Dedifferentiated amniotic fluid mesenchymal stem cell (primary cell): ENCODE data around the gene PPY.
"Not testable (repeated sequence)": the region's sequence is repeated elsewhere in the genome, so short reads cannot be mapped to it uniquely, and the experiment has no call there.

Experiments used
- DNase-seq: peaks from one replicate; pipeline ENCODE4 v3.0.0-alpha.2; 2016; ENCODE audit errors: extremely low spot score

PPY gene

GRCh38 chr17:43932357-43932756 is 9.9 kb downstream of the PPY start:
- DNase-seq: no peak

GRCh38 chr17:43931062-43931571 is 11.2 kb downstream of the PPY start:
- no peak for DNase-seq

- no peak for DNase-seq
These were observed 13.7 kb downstream of the PPY start for GRCh38 chr17:43928609-43929008.

- DNase-seq: not testable (repeated sequence)
These were observed 14.3 kb downstream of the PPY start for GRCh38 chr17:43927929-43928328.

GRCh38 chr17:43927060-43927864 is 15.0 kb downstream of the PPY start:
- no peak for DNase-seq

- DNase-seq: no peak
These were observed 17.7 kb downstream of the PPY start for GRCh38 chr17:43924558-43924957.

- DNase-seq: no peak
These were observed 21.7 kb downstream of the PPY start for GRCh38 chr17:43920500-43921095.

- no peak for DNase-seq
These were observed 24.3 kb downstream of the PPY start for GRCh38 chr17:43918026-43918389.

GRCh38 chr17:43917348-43918025 is 24.8 kb downstream of the PPY start:
- no peak for DNase-seq

GRCh38 chr17:43917016-43917347 is 25.3 kb downstream of the PPY start:
- no peak for DNase-seq

- no peak for DNase-seq
These were observed 25.9 kb downstream of the PPY start for GRCh38 chr17:43916385-43916784.

GRCh38 chr17:43915559-43915958 is 26.7 kb downstream of the PPY start:
- no peak for DNase-seq

GRCh38 chr17:43914451-43914850 is 27.8 kb downstream of the PPY start:
- DNase-seq: no peak

- DNase-seq: no peak
These were observed 28.7 kb downstream of the PPY start for GRCh38 chr17:43913584-43913983.

- no peak for DNase-seq
These were observed 29.5 kb downstream of the PPY start for GRCh38 chr17:43912635-43913304.

- no peak for DNase-seq
These were observed 30.4 kb downstream of the PPY start for GRCh38 chr17:43911904-43912303.

- no peak for DNase-seq
These were observed 32.6 kb downstream of the PPY start for GRCh38 chr17:43909537-43910231.

- DNase-seq: peak; percentile 61
These were observed 34.1 kb downstream of the PPY start for GRCh38 chr17:43907998-43908721.

GRCh38 chr17:43907425-43907981 is 34.8 kb downstream of the PPY start, which contains the start of gene MPP2:
Gene MPP2 (minus strand): TSS chr17:43907536. CDS start chr17:43904460, 3,076 bp downstream.
- peak; percentile 66 for DNase-seq

- no peak for DNase-seq
These were observed 35.3 kb downstream of the PPY start for GRCh38 chr17:43906951-43907424.
